H9 (cell line): ENCODE measurements around the gene AMBRA1. TPM values are rescaled to one million over a fixed set of nuclear protein-coding genes. Genes with fewer than 3 reads are reported as not detected.

Source experiments
- DNase-seq: peaks from one replicate; pipeline ENCODE4 v3.0.0-alpha.2; 2017
- H2AFZ ChIP-seq: one replicate; pipeline ENCODE4 v1.6.1; 2013; ENCODE audit warnings: mild to moderate bottlenecking, low read length, control low read depth, moderate library complexity
- H2AK5ac ChIP-seq: 2 replicates; pipeline ENCODE4 v1.6.1; 2013; ENCODE audit warnings: low read length, control low read depth, mixed read lengths; ENCODE audit not compliant: insufficient read length
- H2BK120ac ChIP-seq: one replicate; pipeline ENCODE4 v1.6.1; 2013; ENCODE audit warnings: low read depth, mild to moderate bottlenecking, low read length, control low read depth, inconsistent platforms; ENCODE audit not compliant: poor library complexity, severe bottlenecking
- H2BK12ac ChIP-seq: 2 replicates; pipeline ENCODE4 v1.6.1; 2013; ENCODE audit warnings: low read length, control low read depth, mixed read lengths, low read depth; ENCODE audit not compliant: insufficient read length
- H2BK15ac ChIP-seq: 2 replicates; pipeline ENCODE4 v1.6.1; 2013; ENCODE audit warnings: low read depth, low read length, control low read depth
- H2BK20ac ChIP-seq: one replicate; pipeline ENCODE4 v1.6.1; 2013; ENCODE audit warnings: low read depth, mild to moderate bottlenecking, low read length, control low read depth, inconsistent platforms; ENCODE audit not compliant: poor library complexity, severe bottlenecking
- H2BK5ac ChIP-seq: 2 replicates; pipeline ENCODE4 v1.6.1; 2013; ENCODE audit warnings: low read length, control low read depth, mixed read lengths; ENCODE audit not compliant: insufficient read length
- H3K14ac ChIP-seq: 2 replicates; pipeline ENCODE4 v1.6.1; 2013; ENCODE audit warnings: low read length, control low read depth; ENCODE audit not compliant: insufficient read depth
- H3K18ac ChIP-seq: 2 replicates; pipeline ENCODE4 v1.6.1; 2013; ENCODE audit warnings: low read depth, mild to moderate bottlenecking, mixed read lengths, low read length, control low read depth; ENCODE audit not compliant: insufficient read length
- H3K23ac ChIP-seq: 2 replicates; pipeline ENCODE4 v1.6.1; 2013; ENCODE audit warnings: low read length, control low read depth, mixed read lengths, low read depth; ENCODE audit not compliant: insufficient read length
- H3K23me2 ChIP-seq: 2 replicates; pipeline ENCODE4 v1.6.1; 2013; ENCODE audit warnings: low read depth, mild to moderate bottlenecking, mixed read lengths, low read length, control low read depth; ENCODE audit not compliant: insufficient read length, poor library complexity, severe bottlenecking
- H3K27ac ChIP-seq: 2 replicates; pipeline ENCODE4 v1.5.1; 2013; ENCODE audit warnings: low read length, control low read depth, mixed read lengths, low read depth; ENCODE audit not compliant: insufficient read length
- H3K27me3 ChIP-seq: 2 replicates; pipeline ENCODE4 v1.6.1; 2013; ENCODE audit warnings: low read length, control low read depth, inconsistent platforms; ENCODE audit not compliant: insufficient read depth
- H3K4ac ChIP-seq: 2 replicates; pipeline ENCODE4 v1.6.1; 2013; ENCODE audit warnings: low read depth, mild to moderate bottlenecking, control low read depth, inconsistent platforms, low read length, moderate library complexity
- H3K4me1 ChIP-seq: 2 replicates; pipeline ENCODE4 v1.6.1; 2013; ENCODE audit warnings: low read length, control low read depth, inconsistent platforms; ENCODE audit not compliant: insufficient read depth
- H3K4me2 ChIP-seq: 2 replicates; pipeline ENCODE4 v1.6.1; 2013; ENCODE audit warnings: low read length, control low read depth, mixed read lengths; ENCODE audit not compliant: insufficient read length, insufficient read depth
- H3K56ac ChIP-seq: 2 replicates; pipeline ENCODE4 v1.6.1; 2013; ENCODE audit warnings: low read depth, mild to moderate bottlenecking, mixed read lengths, low read length, control low read depth; ENCODE audit not compliant: insufficient read length
- H3K79me1 ChIP-seq: 2 replicates; pipeline ENCODE4 v1.6.1; 2013; ENCODE audit warnings: low read depth, mild to moderate bottlenecking, moderate library complexity, low read length, control low read depth, inconsistent platforms; ENCODE audit not compliant: insufficient read depth, poor library complexity, severe bottlenecking
- H3K79me2 ChIP-seq: 2 replicates; pipeline ENCODE4 v1.6.1; 2013; ENCODE audit warnings: low read length, control low read depth, inconsistent platforms; ENCODE audit not compliant: insufficient read depth
- H3K9ac ChIP-seq: 2 replicates; pipeline ENCODE4 v1.6.1; 2013; ENCODE audit warnings: low read length, control low read depth, mixed read lengths; ENCODE audit not compliant: insufficient read length; ENCODE audit errors: extremely low read depth
- H3K9me3 ChIP-seq: one replicate; pipeline ENCODE4 v1.6.1; 2013; ENCODE audit warnings: low read depth, low read length, inconsistent platforms; ENCODE audit not compliant: control insufficient read depth
- H3T11ph ChIP-seq: one replicate; pipeline ENCODE4 v1.6.1; 2013; ENCODE audit warnings: mild to moderate bottlenecking, low read length, control low read depth, inconsistent platforms
- H4K20me1 ChIP-seq: one replicate; pipeline ENCODE4 v1.6.1; 2013; ENCODE audit not compliant: control insufficient read depth, insufficient read length, insufficient read depth
- H4K5ac ChIP-seq: 2 replicates; pipeline ENCODE4 v1.6.1; 2013; ENCODE audit warnings: low read depth, mild to moderate bottlenecking, mixed read lengths, low read length, control low read depth; ENCODE audit not compliant: insufficient read length
- H4K8ac ChIP-seq: replicated peaks from 2 replicates; pipeline ENCODE4 v1.6.1; 2013; ENCODE audit warnings: low read length, control low read depth, mixed read lengths, low read depth; ENCODE audit not compliant: insufficient read length
- H4K91ac ChIP-seq: 2 replicates; pipeline ENCODE4 v1.6.1; 2013; ENCODE audit warnings: low read depth, mild to moderate bottlenecking, moderate library complexity, mixed read lengths, low read length, control low read depth; ENCODE audit not compliant: insufficient read length
- H3K27ac Mint-ChIP-seq, 3 experiments: 2 replicates in 2 of 3; 3 replicates in 1 of 3; pipeline ENCODE4 v1.8.0; 2020 to 2021; ENCODE audit warnings: mixed read lengths in 3 of 3, mild to moderate bottlenecking in 1 of 3, moderate library complexity in 1 of 3
- H3K27me3 Mint-ChIP-seq: 2 replicates; pipeline ENCODE4 v1.8.0; 2021; ENCODE audit warnings: low read depth, mild to moderate bottlenecking, moderate library complexity, mixed read lengths
- H3K36me3 Mint-ChIP-seq, 3 experiments: 2 replicates in 2 of 3; 3 replicates in 1 of 3; pipeline ENCODE4 v1.8.0; 2020 to 2021; ENCODE audit warnings: low read depth in 3 of 3, mixed read lengths in 3 of 3; ENCODE audit not compliant: insufficient read depth in 1 of 3
- H3K4me1 Mint-ChIP-seq, 2 experiments: 2 replicates each; pipeline ENCODE4 v1.8.0; 2020; ENCODE audit warnings: mixed read lengths in 2 of 2
- H3K4me3 Mint-ChIP-seq, 2 experiments: 2 replicates in 1 of 2; 3 replicates in 1 of 2; pipeline ENCODE4 v1.8.0; 2020 to 2021; ENCODE audit warnings: mild to moderate bottlenecking in 2 of 2, mixed read lengths in 2 of 2, moderate library complexity in 1 of 2
- H3K9me3 Mint-ChIP-seq, 2 experiments: 2 replicates in 1 of 2; 3 replicates in 1 of 2; pipeline ENCODE4 v1.8.0; 2020; ENCODE audit warnings: mild to moderate bottlenecking in 2 of 2, mixed read lengths in 2 of 2, moderate library complexity in 1 of 2
- CTCF ChIP-seq: fragments of 200-600 bp; sonication (generic); conservative IDR thresholded peaks from 3 replicates; pipeline ENCODE4 v1.8.0; 2021; ENCODE audit warnings: antibody characterized with exemption, mild to moderate bottlenecking
- WGBS: extraction: QIAGEN DNeasy Blood & Tissue Kit; methylation state at CpG from one replicate; pipeline ENCODE4 v1.1.7; 2013; ENCODE audit warnings: missing lambda C conversion rate, low lambda C conversion rate, mixed read lengths; ENCODE audit not compliant: insufficient read length; ENCODE audit errors: extremely low coverage; 5-methylcytosine and 5-hydroxymethylcytosine counted together
- total RNA-seq: library from RNA; stranded (reverse); gene quantifications from 2 replicates; pipeline ENCODE4 v1.2.1, GENCODE V29; 2021

AMBRA1 gene
- total RNA-seq, 1 experiment from 2014 or later, result 37.5 TPM

- Mint-ChIP-seq H3K4me3 (no peak overlapping the region; a peak in 1 of 5 replicates), H3K27me3 (no peaks in the 10 kb centered on the region), H3K36me3 (peaks cover 15 to 42% (median 38%) of the 10 kb centered on the region in 3 experiments; a peak in 6 of 7 replicates), H3K27ac (no peak overlapping the region), H3K9me3 (no peaks in the 10 kb centered on the region; a peak in 1 of 5 replicates), H3K4me1 (peaks cover 6 to 15% of the 10 kb centered on the region in 2 experiments)
- no peak overlapping the region for H4K91ac ChIP-seq
- no peak overlapping the region for H3K4me2 ChIP-seq
- no peak overlapping the region for H3T11ph ChIP-seq
- no peak overlapping the region for H3K4ac ChIP-seq
- H3K9me3 ChIP-seq, result no peaks in the 10 kb centered on the region
- DNase-seq, result no peak
- H2BK120ac ChIP-seq, result no peak overlapping the region
- H4K5ac ChIP-seq, result no peak overlapping the region
- H3K56ac ChIP-seq, result no peak overlapping the region
- no peak overlapping the region for H3K14ac ChIP-seq
- WGBS, result no CpG with 5 or more reads among the region's 10 CpGs
- no peak overlapping the region for H3K27ac ChIP-seq
- TF ChIP-seq CTCF, result no peak
- H4K20me1 ChIP-seq, result no peaks in the 10 kb centered on the region
- H3K79me2 ChIP-seq, result no peaks in the 10 kb centered on the region
- H3K18ac ChIP-seq, result no peak overlapping the region
- H2BK20ac ChIP-seq, result no peak overlapping the region
- no peak overlapping the region for H2BK12ac ChIP-seq
- H2BK5ac ChIP-seq, result no peak overlapping the region
- no peak overlapping the region for H3K9ac ChIP-seq
- H2AK5ac ChIP-seq, result no peak overlapping the region
- peaks cover 4% of the 10 kb centered on the region; the same call in 1 of the 2 replicates for H3K4me1 ChIP-seq
- H2BK15ac ChIP-seq, result no peak overlapping the region
- H4K8ac ChIP-seq, result no peak overlapping the region
- no peak overlapping the region for H3K23ac ChIP-seq
- no peak overlapping the region for H2AFZ ChIP-seq
- H3K79me1 ChIP-seq, result no peaks in the 10 kb centered on the region
- H3K27me3 ChIP-seq, result no peaks in the 10 kb centered on the region
- H3K23me2 ChIP-seq, result peaks cover 8% of the 10 kb centered on the region
Measured at GRCh38 chr11:46378296-46378695, 215.5 kb downstream of the AMBRA1 start.
